IMR-90 (cell line): ENCODE measurements around the gene FGF4. TPM values are rescaled to one million over a fixed set of nuclear protein-coding genes. Genes with fewer than 3 reads are reported as not detected.

ENCODE experiments used
- ATAC-seq: fragments of 200-7000 bp; cut with Tn5 transposase; 2 replicates; pipeline ENCODE4 v1.9.1; 2020; ENCODE audit warnings: low read depth, mild to moderate bottlenecking, moderate library complexity
- BruUV-seq: library from RNA; stranded (reverse); fragments of 400-500 nt; replicated peaks from 2 replicates; lab custom pipeline; 2021; lab: Mats Ljungman, UMichigan
- CTCF ChIA-PET: fragments of 300-600 bp; formaldehyde crosslinking; extraction: SDS; loops from one replicate; lab custom pipeline; 2021; ENCODE audit warnings: antibody characterized with exemption; lab: Yijun Ruan, JAX
- POLR2A ChIA-PET: fragments of 300-600 bp; sonication (Branson Sonifier 250); formaldehyde crosslinking; loops from one replicate; lab custom pipeline; 2022; ENCODE audit warnings: antibody characterized with exemption; ENCODE audit not compliant: unreplicated experiment; lab: Charles Lee
- DNase-seq: peaks from one replicate; pipeline ENCODE4 v3.0.0; 2013
- H2AFZ ChIP-seq: replicated peaks from 2 replicates; pipeline ENCODE3; 2013; ENCODE audit warnings: low read length, mild to moderate bottlenecking; ENCODE audit not compliant: poor library complexity
- H2AK5ac ChIP-seq: 2 replicates; pipeline ENCODE4 v1.6.1; 2013; ENCODE audit warnings: low read depth, low read length, inconsistent platforms
- H2AK9ac ChIP-seq: replicated peaks from 2 replicates; pipeline ENCODE3; 2013; ENCODE audit warnings: mild to moderate bottlenecking, low read depth, low read length, moderate library complexity; ENCODE audit not compliant: poor library complexity
- H2BK120ac ChIP-seq: 2 replicates; pipeline ENCODE4 v1.6.1; 2013; ENCODE audit warnings: low read depth, low read length, inconsistent platforms
- H2BK15ac ChIP-seq: 3 replicates; pipeline ENCODE4 v1.6.1; 2013; ENCODE audit warnings: low read depth, low read length, inconsistent platforms
- H2BK20ac ChIP-seq: 2 replicates; pipeline ENCODE4 v1.6.1; 2013; ENCODE audit warnings: low read depth, mild to moderate bottlenecking, inconsistent platforms, low read length, moderate library complexity
- H2BK5ac ChIP-seq: 2 replicates; pipeline ENCODE4 v1.6.1; 2013; ENCODE audit warnings: mild to moderate bottlenecking, low read depth, low read length, inconsistent platforms; ENCODE audit not compliant: poor library complexity, severe bottlenecking
- H3K14ac ChIP-seq: replicated peaks from 2 replicates; pipeline ENCODE4 v1.6.1; 2013; ENCODE audit warnings: low read depth, low read length, inconsistent platforms
- H3K18ac ChIP-seq: 2 replicates; pipeline ENCODE4 v1.6.1; 2013; ENCODE audit warnings: low read depth, low read length, control low read depth
- H3K23ac ChIP-seq: 2 replicates; pipeline ENCODE4 v1.6.1; 2013; ENCODE audit warnings: low read depth, low read length, inconsistent platforms
- H3K27ac ChIP-seq: 2 replicates; pipeline ENCODE4 v1.5.1; 2013; ENCODE audit warnings: mild to moderate bottlenecking, control low read depth, low read length; ENCODE audit not compliant: insufficient read depth
- H3K27me3 ChIP-seq: 2 replicates; pipeline ENCODE4 v1.6.1; 2013; ENCODE audit warnings: low read length; ENCODE audit not compliant: control insufficient read depth, insufficient read depth
- H3K36me3 ChIP-seq: 2 replicates; pipeline ENCODE4 v1.6.1; 2013; ENCODE audit warnings: low read length, mixed read lengths; ENCODE audit not compliant: control insufficient read depth, insufficient read depth
- H3K4ac ChIP-seq: 2 replicates; pipeline ENCODE4 v1.6.1; 2013; ENCODE audit warnings: low read depth, low read length, inconsistent platforms
- H3K4me1 ChIP-seq: 2 replicates; pipeline ENCODE4 v1.6.1; 2013; ENCODE audit warnings: low read length, mixed read lengths; ENCODE audit not compliant: control insufficient read depth, insufficient read depth
- H3K4me2 ChIP-seq: 2 replicates; pipeline ENCODE4 v1.6.1; 2013; ENCODE audit warnings: low read depth, mild to moderate bottlenecking, control low read depth, low read length, moderate library complexity
- H3K4me3 ChIP-seq: 2 replicates; pipeline ENCODE4 v1.5.1; 2013; ENCODE audit warnings: low read depth, mild to moderate bottlenecking, control low read depth, low read length, moderate library complexity; ENCODE audit not compliant: insufficient read depth
- H3K56ac ChIP-seq: 2 replicates; pipeline ENCODE4 v1.6.1; 2013; ENCODE audit warnings: low read length, inconsistent platforms; ENCODE audit not compliant: insufficient read depth; ENCODE audit errors: extremely low read depth
- H3K79me1 ChIP-seq, 2 experiments: 2 replicates each; pipeline ENCODE4 v1.6.1; 2013; ENCODE audit warnings: low read length in 2 of 2, inconsistent platforms in 1 of 2, low read depth in 1 of 2
- H3K9ac ChIP-seq: 2 replicates; pipeline ENCODE4 v1.6.1; 2013; ENCODE audit warnings: low read depth, low read length, control low read depth
- H3K9me1 ChIP-seq: 2 replicates; pipeline ENCODE4 v1.6.1; 2013; ENCODE audit warnings: low read length, inconsistent platforms; ENCODE audit not compliant: insufficient read depth
- H3K9me3 ChIP-seq: 2 replicates; pipeline ENCODE4 v1.6.1; 2013; ENCODE audit warnings: low read length; ENCODE audit not compliant: control insufficient read depth, insufficient read depth
- H4K20me1 ChIP-seq: 2 replicates; pipeline ENCODE4 v1.6.1; 2013; ENCODE audit warnings: low read length, inconsistent platforms; ENCODE audit not compliant: insufficient read depth
- H4K5ac ChIP-seq: 2 replicates; pipeline ENCODE4 v1.6.1; 2013; ENCODE audit warnings: mild to moderate bottlenecking, low read depth, low read length, control low read depth
- H4K8ac ChIP-seq, 2 experiments: 2 replicates each; pipeline ENCODE4 v1.6.1; 2013; ENCODE audit warnings: low read depth in 2 of 2, low read length in 2 of 2, control low read depth in 1 of 2, inconsistent platforms in 1 of 2
- H4K91ac ChIP-seq: 2 replicates; pipeline ENCODE4 v1.6.1; 2013; ENCODE audit warnings: low read depth, low read length, inconsistent platforms; ENCODE audit not compliant: insufficient read depth
- BHLHE40 ChIP-seq: fragments of 150-350 bp; IDR thresholded peaks from 2 replicates; pipeline ENCODE4 v1.6.1; 2016; ENCODE audit warnings: mild to moderate bottlenecking, low read depth, low read length
- CEBPB ChIP-seq: IDR thresholded peaks from 2 replicates; pipeline ENCODE4 v1.6.1; 2012; ENCODE audit warnings: low read depth, low read length, improper control_type of control experiment
- CHD1 ChIP-seq: IDR thresholded peaks from 2 replicates; pipeline ENCODE4 v1.6.1; 2012; ENCODE audit warnings: low read depth, low read length, improper control_type of control experiment
- FOS ChIP-seq: fragments of 150-350 bp; IDR thresholded peaks from 2 replicates; pipeline ENCODE4 v1.6.1; 2016; ENCODE audit warnings: low read depth, low read length
- MAFK ChIP-seq: IDR thresholded peaks from 2 replicates; pipeline ENCODE4 v1.6.1; 2012; ENCODE audit warnings: low read depth, low read length, improper control_type of control experiment
- MAZ ChIP-seq: IDR thresholded peaks from 2 replicates; pipeline ENCODE4 v1.6.1; 2012; ENCODE audit warnings: low read depth, mild to moderate bottlenecking, low read length, improper control_type of control experiment, moderate library complexity, borderline replicate concordance
- MXI1 ChIP-seq: IDR thresholded peaks from 2 replicates; pipeline ENCODE4 v1.6.1; 2012; ENCODE audit warnings: low read depth, mild to moderate bottlenecking, low read length, moderate library complexity, borderline replicate concordance
- NFE2L2 ChIP-seq: fragments of 150-350 bp; IDR thresholded peaks from 2 replicates; pipeline ENCODE4 v1.6.1; 2016; ENCODE audit warnings: low read depth, mild to moderate bottlenecking, low read length
- POLR2A ChIP-seq: IDR thresholded peaks from 2 replicates; pipeline ENCODE4 v1.6.1; 2012; ENCODE audit warnings: mild to moderate bottlenecking, low read depth, low read length
- RAD21 ChIP-seq: IDR thresholded peaks from 2 replicates; pipeline ENCODE4 v1.6.1; 2012; ENCODE audit warnings: low read length, improper control_type of control experiment
- RCOR1 ChIP-seq: IDR thresholded peaks from 2 replicates; pipeline ENCODE4 v1.6.1; 2012; ENCODE audit warnings: mild to moderate bottlenecking, low read length, improper control_type of control experiment; ENCODE audit not compliant: insufficient replicate concordance
- RFX5 ChIP-seq: IDR thresholded peaks from 2 replicates; pipeline ENCODE4 v1.8.0; 2012; ENCODE audit warnings: low read depth, mild to moderate bottlenecking, low read length, moderate library complexity
- SMC3 ChIP-seq: fragments of 150-350 bp; IDR thresholded peaks from 2 replicates; pipeline ENCODE4 v1.6.1; 2016; ENCODE audit warnings: low read depth, mild to moderate bottlenecking, antibody characterized with exemption, low read length, moderate library complexity
- USF2 ChIP-seq: fragments of 150-350 bp; IDR thresholded peaks from 2 replicates; pipeline ENCODE4 v1.6.1; 2017; ENCODE audit warnings: mild to moderate bottlenecking, antibody characterized with exemption, low read length, low read depth
- WGBS, 2 experiments: methylation state at CpG; one replicate each; pipeline versions ENCODE4 v1.1.5 to v1.1.7; 2013; ENCODE audit warnings: missing lambda C conversion rate in 2 of 2; ENCODE audit not compliant: insufficient read length in 1 of 2; ENCODE audit errors: extremely low coverage in 2 of 2; 5-methylcytosine and 5-hydroxymethylcytosine counted together
- dilution Hi-C: fragments of 300-500 bp; cut with HindIII; formaldehyde crosslinking; loops from one replicate; pipeline ENCODE4 v1.14.3; 2018; ENCODE audit warnings: low sequenced_read_pairs; ENCODE audit not compliant: unreplicated experiment
- in situ Hi-C: fragments of 300-500 bp; cut with MboI; formaldehyde crosslinking; loops from 3 replicates; pipeline ENCODE4 v1.14.3; 2019; ENCODE audit warnings: low sequenced_read_pairs, inconsistent platforms, mixed read lengths
- intact Hi-C: fragments of 100-400 bp; cut with micrococcal nuclease; formaldehyde crosslinking; loops from 2 replicates; pipeline ENCODE4 v1.10.0; 2022
- polyA plus RNA-seq, 3 experiments: library from polyadenylated mRNA; depleted of rRNA; stranded (reverse); fragments of >200 nt; gene quantifications; 2 replicates each; pipeline ENCODE4 v1.2.3, GENCODE V29; 2012; ENCODE audit warnings: low replicate concordance in 1 of 3
- total RNA-seq: library from RNA; depleted of rRNA; stranded (reverse); fragments of >200 nt; gene quantifications from 2 replicates; pipeline ENCODE4 v1.2.3, GENCODE V29; 2012
- TF ChIP-seq, protein P1 (sequence below): fragments of 150-350 bp; IDR thresholded peaks from 2 replicates; pipeline ENCODE4 v1.6.1; 2016; ENCODE audit warnings: low read depth, mild to moderate bottlenecking, low read length, moderate library complexity, borderline replicate concordance
- TF ChIP-seq, protein P2 (sequence below): conservative IDR thresholded peaks from 2 replicates; pipeline ENCODE4 v1.5.1; 2012; ENCODE audit warnings: mild to moderate bottlenecking, low read depth, low read length, improper control_type of control experiment

Gene FGF4
- total and polyA plus RNA-seq, 2 of the 4 experiments (the other 2 are of a cell fraction) = not detected

DNA sequence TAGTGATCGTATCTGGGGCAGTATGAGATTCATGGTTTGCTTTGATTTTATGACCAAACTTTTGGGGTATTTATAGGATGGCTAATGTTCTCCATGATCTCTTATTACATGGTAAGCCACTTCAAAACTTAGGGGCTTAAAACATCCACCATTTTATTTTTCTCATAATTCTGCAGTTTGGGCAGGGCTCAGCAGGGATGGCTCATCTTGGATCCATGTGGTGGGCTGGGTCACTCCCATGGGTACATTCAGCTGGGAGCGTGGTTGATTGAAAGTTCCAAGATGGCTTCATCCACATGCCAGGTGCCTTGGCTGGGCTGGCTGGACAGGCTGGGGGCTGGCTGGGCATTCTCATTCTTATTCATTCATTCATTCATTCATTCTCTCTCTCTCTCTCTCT lies 40.8 kb downstream of the FGF4 start:
- H2AFZ ChIP-seq = no peak overlapping the region
- no peak overlapping the region for H2BK15ac ChIP-seq
- no peak overlapping the region for H3K9ac ChIP-seq
- dilution Hi-C loops (no loop called here), intact Hi-C loops (no loop called here), in situ Hi-C loops (no loop called here)
- ATAC-seq (no peak), DNase-seq (no peak)
- H2AK9ac ChIP-seq = no peak overlapping the region
- no peak overlapping the region for H2BK120ac ChIP-seq
- H3K18ac ChIP-seq = no peak overlapping the region
- H3K56ac ChIP-seq = no peak overlapping the region
- peak overlapping the region; percentile 49; the same call in 1 of the 2 replicates for H2AK5ac ChIP-seq
- TF ChIP-seq RAD21 = no peak
- TF ChIP-seq RCOR1 = no peak
- TF ChIP-seq, protein P1, sequence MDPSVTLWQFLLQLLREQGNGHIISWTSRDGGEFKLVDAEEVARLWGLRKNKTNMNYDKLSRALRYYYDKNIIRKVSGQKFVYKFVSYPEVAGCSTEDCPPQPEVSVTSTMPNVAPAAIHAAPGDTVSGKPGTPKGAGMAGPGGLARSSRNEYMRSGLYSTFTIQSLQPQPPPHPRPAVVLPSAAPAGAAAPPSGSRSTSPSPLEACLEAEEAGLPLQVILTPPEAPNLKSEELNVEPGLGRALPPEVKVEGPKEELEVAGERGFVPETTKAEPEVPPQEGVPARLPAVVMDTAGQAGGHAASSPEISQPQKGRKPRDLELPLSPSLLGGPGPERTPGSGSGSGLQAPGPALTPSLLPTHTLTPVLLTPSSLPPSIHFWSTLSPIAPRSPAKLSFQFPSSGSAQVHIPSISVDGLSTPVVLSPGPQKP = no peak
- no peak for TF ChIP-seq BHLHE40
- no peak for TF ChIP-seq NFE2L2
- no peak for TF ChIP-seq CHD1
- TF ChIP-seq, protein P2, sequence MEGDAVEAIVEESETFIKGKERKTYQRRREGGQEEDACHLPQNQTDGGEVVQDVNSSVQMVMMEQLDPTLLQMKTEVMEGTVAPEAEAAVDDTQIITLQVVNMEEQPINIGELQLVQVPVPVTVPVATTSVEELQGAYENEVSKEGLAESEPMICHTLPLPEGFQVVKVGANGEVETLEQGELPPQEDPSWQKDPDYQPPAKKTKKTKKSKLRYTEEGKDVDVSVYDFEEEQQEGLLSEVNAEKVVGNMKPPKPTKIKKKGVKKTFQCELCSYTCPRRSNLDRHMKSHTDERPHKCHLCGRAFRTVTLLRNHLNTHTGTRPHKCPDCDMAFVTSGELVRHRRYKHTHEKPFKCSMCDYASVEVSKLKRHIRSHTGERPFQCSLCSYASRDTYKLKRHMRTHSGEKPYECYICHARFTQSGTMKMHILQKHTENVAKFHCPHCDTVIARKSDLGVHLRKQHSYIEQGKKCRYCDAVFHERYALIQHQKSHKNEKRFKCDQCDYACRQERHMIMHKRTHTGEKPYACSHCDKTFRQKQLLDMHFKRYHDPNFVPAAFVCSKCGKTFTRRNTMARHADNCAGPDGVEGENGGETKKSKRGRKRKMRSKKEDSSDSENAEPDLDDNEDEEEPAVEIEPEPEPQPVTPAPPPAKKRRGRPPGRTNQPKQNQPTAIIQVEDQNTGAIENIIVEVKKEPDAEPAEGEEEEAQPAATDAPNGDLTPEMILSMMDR = no peak
- no peak for TF ChIP-seq MXI1
- no peak for TF ChIP-seq RFX5
- TF ChIP-seq MAZ = no peak
- no peak for TF ChIP-seq USF2
- no peak for TF ChIP-seq SMC3
- no peak for TF ChIP-seq MAFK
- no peak for TF ChIP-seq CEBPB
- no peak for TF ChIP-seq POLR2A
- no peak for TF ChIP-seq FOS
- no peak overlapping the region for H3K27ac ChIP-seq
- H4K5ac ChIP-seq = no peak overlapping the region
- POLR2A ChIA-PET = no interaction called here
- no peak overlapping the region for H3K4me3 ChIP-seq
- H3K4me1 ChIP-seq = no peaks in the 10 kb centered on the region
- H2BK20ac ChIP-seq = 0 out of 2 replicates have a peak overlapping the region, but pooled peaks have one; percentile 32
- CTCF ChIA-PET = no interaction called here
- no peak overlapping the region for H3K23ac ChIP-seq
- H3K79me1 ChIP-seq = no peaks in the 10 kb centered on the region
- peaks cover 27% of the 10 kb centered on the region for H3K27me3 ChIP-seq
- H4K8ac ChIP-seq = no peak overlapping the region
- H2BK5ac ChIP-seq = no peak overlapping the region
- no peaks in the 10 kb centered on the region for H3K9me1 ChIP-seq
- peaks cover 19% of the 10 kb centered on the region for H3K9me3 ChIP-seq
- 67% methylated on average over 1 of the region's 2 CpGs; no CpG with 5 or more reads in 1 of the 2 experiments for WGBS, 2 experiments
- H3K4ac ChIP-seq = no peak overlapping the region
- H4K20me1 ChIP-seq = no peaks in the 10 kb centered on the region
- H3K4me2 ChIP-seq = no peak overlapping the region
- H4K91ac ChIP-seq = no peak overlapping the region
- no peaks in the 10 kb centered on the region for H3K36me3 ChIP-seq
- H3K14ac ChIP-seq = no peak overlapping the region
- BruUV-seq = no TSS peak
